K562 (cell line): ENCODE data around the gene MPV17L2. TPM values are rescaled to one million over a fixed set of nuclear protein-coding genes. Genes with fewer than 3 reads are reported as not detected.
A peak's percentile ranks its signal among the peaks of the same experiment; 100 is the strongest.

Experiments
- BACH1 ChIP-seq: fragments of 200-800 bp; sonication (Bioruptor generic); IDR thresholded peaks from 2 replicates; pipeline ENCODE4 v1.6.1; 2016; ENCODE audit warnings: missing genetic modification characterization, missing compliant biosample characterization
- BRD9 ChIP-seq: fragments of 450-650 bp; IDR thresholded peaks from 2 replicates; pipeline ENCODE4 v1.6.1; 2018; ENCODE audit warnings: low read depth; ENCODE audit not compliant: partially characterized antibody
- CXXC5 ChIP-seq: fragments of 250-450 bp; sonication (Bioruptor Pico); IDR thresholded peaks from 2 replicates; pipeline ENCODE4 v1.8.0; 2022; ENCODE audit warnings: inconsistent platforms, mild to moderate bottlenecking, moderate library complexity
- ESRRB ChIP-seq: fragments of 250-450 bp; sonication (Bioruptor Pico); IDR thresholded peaks from 2 replicates; pipeline ENCODE4 v1.5.0; 2020; ENCODE audit warnings: mild to moderate bottlenecking, moderate library complexity, borderline replicate concordance
- HNRNPK ChIP-seq: fragments of 200-400 bp; formaldehyde crosslinking; IDR thresholded peaks from one replicate; pipeline ENCODE4 v1.6.1; 2018; ENCODE audit warnings: mild to moderate bottlenecking, low read depth, low read length; ENCODE audit not compliant: poor library complexity, severe bottlenecking
- HOXB6 ChIP-seq: fragments of 250-450 bp; sonication (Bioruptor Pico); IDR thresholded peaks from 2 replicates; pipeline ENCODE4 v1.5.1; 2022; ENCODE audit warnings: mild to moderate bottlenecking, borderline replicate concordance
- ILF3 ChIP-seq: fragments of 450-650 bp; IDR thresholded peaks from 2 replicates; pipeline ENCODE4 v1.6.1; 2018; ENCODE audit warnings: antibody characterized with exemption, mild to moderate bottlenecking, moderate library complexity, borderline replicate concordance
- IRF2 ChIP-seq: sonication (generic); formaldehyde crosslinking; IDR thresholded peaks from 2 replicates; pipeline ENCODE4 v1.8.1; 2022; ENCODE audit warnings: mild to moderate bottlenecking, missing genetic modification reagents
- KLF1 ChIP-seq: fragments of 450-650 bp; IDR thresholded peaks from 2 replicates; pipeline ENCODE4 v1.6.1; 2016; ENCODE audit warnings: missing genetic modification characterization, missing compliant biosample characterization
- MXD1 ChIP-seq: fragments of 250-450 bp; sonication (Bioruptor Pico); IDR thresholded peaks from 2 replicates; pipeline ENCODE4 v1.8.0; 2021; ENCODE audit warnings: borderline replicate concordance, mild to moderate bottlenecking, moderate library complexity; ENCODE audit not compliant: poor library complexity, severe bottlenecking
- NCOA1 ChIP-seq: fragments of 450-650 bp; IDR thresholded peaks from 2 replicates; pipeline ENCODE4 v1.6.1; 2016; ENCODE audit warnings: low read depth
- PHF8 ChIP-seq: fragments of 200-600 bp; sonication (generic); IDR thresholded peaks from 2 replicates; pipeline ENCODE4 v1.6.1; 2012; ENCODE audit warnings: mixed run types, mild to moderate bottlenecking, inconsistent platforms, low read length, moderate library complexity, borderline replicate concordance
- PHTF2 ChIP-seq: fragments of 250-450 bp; sonication (Bioruptor Pico); IDR thresholded peaks from 2 replicates; pipeline ENCODE4 v1.5.0; 2021; ENCODE audit warnings: mild to moderate bottlenecking
- PRMT5 ChIP-seq: sonication (generic); formaldehyde crosslinking; IDR thresholded peaks from 2 replicates; pipeline ENCODE4 v1.5.0; 2020; ENCODE audit warnings: missing genetic modification reagents
- RAD51 ChIP-seq: fragments of 450-650 bp; IDR thresholded peaks from 2 replicates; pipeline ENCODE4 v1.7.1; 2016; ENCODE audit warnings: low read depth, mild to moderate bottlenecking, borderline replicate concordance
- SMAD1 ChIP-seq: fragments of 150-350 bp; IDR thresholded peaks from 2 replicates; pipeline ENCODE4 v1.6.1; 2014; ENCODE audit warnings: low read length, low read depth; ENCODE audit not compliant: partially characterized antibody
- SP1 ChIP-seq: sonication (generic); formaldehyde crosslinking; IDR thresholded peaks from 2 replicates; pipeline ENCODE4 v1.8.1; 2022; ENCODE audit warnings: mild to moderate bottlenecking, missing genetic modification reagents
- SPI1 ChIP-seq: IDR thresholded peaks from 2 replicates; pipeline ENCODE4 v1.6.1; 2011; ENCODE audit warnings: low read depth, low read length, control low read depth, borderline replicate concordance
- STAT5B ChIP-seq: fragments of 250-450 bp; sonication (Bioruptor Pico); IDR thresholded peaks from 2 replicates; pipeline ENCODE4 v1.8.0; 2021; ENCODE audit warnings: mild to moderate bottlenecking, inconsistent platforms
- TEAD1 ChIP-seq, 2 experiments: fragments of 450-650 bp in 1 of 2; sonication (generic) in 1 of 2; formaldehyde crosslinking; IDR thresholded peaks; 2 replicates each; pipeline versions ENCODE4 v1.4.0 to v1.8.0; 2020 to 2022; ENCODE audit warnings: mild to moderate bottlenecking in 2 of 2, missing genetic modification reagents in 1 of 2
- TFAM ChIP-seq: fragments of 250-450 bp; sonication (Bioruptor Pico); conservative IDR thresholded peaks from 2 replicates; pipeline ENCODE4 v1.5.0; 2021; ENCODE audit warnings: mild to moderate bottlenecking, moderate library complexity
- ZBED1 ChIP-seq: IDR thresholded peaks from 2 replicates; pipeline ENCODE4 v1.6.1; 2014
- ZNF347 ChIP-seq: fragments of 450-650 bp; formaldehyde crosslinking; IDR thresholded peaks from 2 replicates; pipeline ENCODE4 v1.4.0; 2020; ENCODE audit warnings: low read depth, mild to moderate bottlenecking, moderate library complexity
- ZNF511 ChIP-seq: sonication (generic); formaldehyde crosslinking; IDR thresholded peaks from 2 replicates; pipeline ENCODE4 v1.8.0; 2022; ENCODE audit warnings: mild to moderate bottlenecking, missing genetic modification reagents
- ZNF589 ChIP-seq: fragments of 200-800 bp; sonication (Bioruptor generic); IDR thresholded peaks from 2 replicates; pipeline ENCODE4 v1.6.1; 2016; ENCODE audit warnings: low read depth, missing genetic modification characterization, missing compliant biosample characterization
- ZNF785 ChIP-seq: fragments of 250-450 bp; sonication (Bioruptor Pico); IDR thresholded peaks from 2 replicates; pipeline ENCODE4 v1.4.0; 2020; ENCODE audit warnings: mild to moderate bottlenecking
- polyA plus RNA-seq, 8 experiments: library from polyadenylated mRNA; depleted of rRNA in 4 of 8; stranded (reverse) in 5 of 8; unstranded in 3 of 8; fragments of >200 nt; fragmentation: Nextera tagmentation in 2 of 8; fragmentation: Illumina TruSeq in 1 of 8; extraction: Ambion mirVana in 2 of 8; extraction: Trizol in 1 of 8; gene quantifications; 2 replicates each; pipeline versions ENCODE4 v1.2.1 to v1.2.3, GENCODE V29; 2011 to 2014; ENCODE audit warnings: inconsistent platforms in 1 of 8, missing spikeins in 1 of 8
- total RNA-seq, 7 experiments: library from RNA; depleted of rRNA in 6 of 7; stranded (reverse); fragments of >200 nt in 6 of 7; fragmentation: Illumina TruSeq in 2 of 7; extraction: Trizol in 2 of 7; gene quantifications; 2 replicates each; pipeline versions ENCODE4 v1.2.1 to v1.2.3, GENCODE V29; 2011 to 2021; ENCODE audit warnings: low replicate concordance in 1 of 7
- TF ChIP-seq, protein P1 (sequence below), 2 experiments: fragments of 150-350 bp in 1 of 2; IDR thresholded peaks; 2 replicates each; pipeline ENCODE4 v1.6.1; 2012 to 2016; ENCODE audit warnings: low read depth in 2 of 2, low read length in 2 of 2, mild to moderate bottlenecking in 1 of 2, moderate library complexity in 1 of 2

The MPV17L2 gene
- total and polyA plus RNA-seq, 9 of the 15 experiments (the other 6 are each of a cell fraction or from before 2014, with no cell fraction given) = 10.6 to 60.2 (median 28.5) TPM

DNA sequence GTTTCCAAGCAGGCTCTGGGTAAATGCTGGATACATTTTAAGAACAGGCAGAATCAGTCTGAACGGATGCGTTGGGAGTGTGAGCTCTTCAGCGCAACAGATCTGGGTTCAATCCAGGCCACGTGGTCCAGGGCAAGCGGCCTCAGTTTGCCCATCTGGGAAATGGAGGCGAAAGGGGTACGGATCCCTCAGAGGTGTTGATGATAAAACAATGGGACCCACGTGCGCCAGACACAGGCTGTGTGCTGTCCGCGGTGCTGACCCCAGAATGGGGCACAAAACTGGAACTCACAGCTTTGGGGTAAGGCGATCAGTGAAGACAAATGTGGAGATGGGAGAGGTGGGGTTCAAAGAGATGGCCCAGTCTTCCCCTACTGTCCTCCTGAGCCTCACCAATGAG lies 46.3 kb downstream of the MPV17L2 start (continued):
- TF ChIP-seq SP1 (CRISPR knock-in tag) (no peak), CXXC5 (CRISPR knock-in tag) (no peak), ZNF785 (CRISPR knock-in tag) (no peak), SMAD1 (no peak), ILF3 (no peak), NCOA1 (no peak), TFAM (no peak), MXD1 (CRISPR knock-in tag) (no peak), SPI1 (no peak), ESRRB (CRISPR knock-in tag) (no peak), ZNF347 (CRISPR knock-in tag) (no peak), ZBED1 (no peak), HNRNPK (no peak), PHTF2 (CRISPR knock-in tag) (no peak), IRF2 (CRISPR knock-in tag) (no peak), ZNF511 (CRISPR knock-in tag) (peak; percentile 90), KLF1 (tag) (no peak), STAT5B (CRISPR knock-in tag) (no peak), HOXB6 (CRISPR knock-in tag) (no peak), BACH1 (tag) (no peak), BRD9 (no peak), RAD51 (peak; percentile 17; the same call in 1 of the 2 replicates), ZNF589 (CRISPR knock-in tag) (no peak), TEAD1 (CRISPR knock-in tag; IDR thresholded peaks at IDR 0.05) (no peak), PHF8 (no peak), PRMT5 (peak; percentile 82)
- TF ChIP-seq, protein P1, sequence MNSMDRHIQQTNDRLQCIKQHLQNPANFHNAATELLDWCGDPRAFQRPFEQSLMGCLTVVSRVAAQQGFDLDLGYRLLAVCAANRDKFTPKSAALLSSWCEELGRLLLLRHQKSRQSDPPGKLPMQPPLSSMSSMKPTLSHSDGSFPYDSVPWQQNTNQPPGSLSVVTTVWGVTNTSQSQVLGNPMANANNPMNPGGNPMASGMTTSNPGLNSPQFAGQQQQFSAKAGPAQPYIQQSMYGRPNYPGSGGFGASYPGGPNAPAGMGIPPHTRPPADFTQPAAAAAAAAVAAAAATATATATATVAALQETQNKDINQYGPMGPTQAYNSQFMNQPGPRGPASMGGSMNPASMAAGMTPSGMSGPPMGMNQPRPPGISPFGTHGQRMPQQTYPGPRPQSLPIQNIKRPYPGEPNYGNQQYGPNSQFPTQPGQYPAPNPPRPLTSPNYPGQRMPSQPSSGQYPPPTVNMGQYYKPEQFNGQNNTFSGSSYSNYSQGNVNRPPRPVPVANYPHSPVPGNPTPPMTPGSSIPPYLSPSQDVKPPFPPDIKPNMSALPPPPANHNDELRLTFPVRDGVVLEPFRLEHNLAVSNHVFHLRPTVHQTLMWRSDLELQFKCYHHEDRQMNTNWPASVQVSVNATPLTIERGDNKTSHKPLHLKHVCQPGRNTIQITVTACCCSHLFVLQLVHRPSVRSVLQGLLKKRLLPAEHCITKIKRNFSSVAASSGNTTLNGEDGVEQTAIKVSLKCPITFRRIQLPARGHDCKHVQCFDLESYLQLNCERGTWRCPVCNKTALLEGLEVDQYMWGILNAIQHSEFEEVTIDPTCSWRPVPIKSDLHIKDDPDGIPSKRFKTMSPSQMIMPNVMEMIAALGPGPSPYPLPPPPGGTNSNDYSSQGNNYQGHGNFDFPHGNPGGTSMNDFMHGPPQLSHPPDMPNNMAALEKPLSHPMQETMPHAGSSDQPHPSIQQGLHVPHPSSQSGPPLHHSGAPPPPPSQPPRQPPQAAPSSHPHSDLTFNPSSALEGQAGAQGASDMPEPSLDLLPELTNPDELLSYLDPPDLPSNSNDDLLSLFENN (IDR thresholded peaks at IDR 0.05; ENCODE audit: low read depth in 2 of 2, low read length in 2 of 2) = no peak
